ENCODE measurements around the gene NFIC.

- no peak for TF ChIP-seq CTCF (IDR thresholded peaks at IDR 0.05)
- TF ChIP-seq POLR2AphosphoS5 (IDR thresholded peaks at IDR 0.05), result peak; percentile 91 to 96
- TF ChIP-seq POLR2A (IDR thresholded peaks at IDR 0.05; ENCODE audit: low read depth), result no peak
- TF ChIP-seq EP300 (IDR thresholded peaks at IDR 0.05), result peak; percentile 49
Observed at GRCh38 chr19:3398114-3398899, 31.9 kb downstream of the NFIC start.
